IPS-18a (cell line): ENCODE measurements around the gene NFIB.
A peak's percentile ranks its signal among the peaks of the same experiment; 100 is the strongest.

ENCODE experiments used
- H3K27ac ChIP-seq: one replicate; pipeline ENCODE4 v1.5.1; 2013; ENCODE audit warnings: low read length
- H3K27me3 ChIP-seq: one replicate; pipeline ENCODE4 v1.6.1; 2013; ENCODE audit warnings: mild to moderate bottlenecking, low read length; ENCODE audit not compliant: control insufficient read depth, insufficient read depth
- H3K36me3 ChIP-seq: one replicate; pipeline ENCODE4 v1.6.1; 2013; ENCODE audit warnings: low read depth, low read length; ENCODE audit not compliant: control insufficient read depth
- H3K4me1 ChIP-seq: one replicate; pipeline ENCODE4 v1.6.1; 2013; ENCODE audit warnings: low read depth, low read length; ENCODE audit not compliant: control insufficient read depth
- H3K4me3 ChIP-seq: one replicate; pipeline ENCODE4 v1.5.1; 2013; ENCODE audit warnings: low read length
- H3K9ac ChIP-seq: one replicate; pipeline ENCODE4 v1.6.1; 2013; ENCODE audit warnings: mild to moderate bottlenecking, low read length, moderate library complexity
- H3K9me3 ChIP-seq: one replicate; pipeline ENCODE4 v1.6.1; 2013; ENCODE audit warnings: low read depth, low read length; ENCODE audit not compliant: control insufficient read depth

Gene NFIB

DNA sequence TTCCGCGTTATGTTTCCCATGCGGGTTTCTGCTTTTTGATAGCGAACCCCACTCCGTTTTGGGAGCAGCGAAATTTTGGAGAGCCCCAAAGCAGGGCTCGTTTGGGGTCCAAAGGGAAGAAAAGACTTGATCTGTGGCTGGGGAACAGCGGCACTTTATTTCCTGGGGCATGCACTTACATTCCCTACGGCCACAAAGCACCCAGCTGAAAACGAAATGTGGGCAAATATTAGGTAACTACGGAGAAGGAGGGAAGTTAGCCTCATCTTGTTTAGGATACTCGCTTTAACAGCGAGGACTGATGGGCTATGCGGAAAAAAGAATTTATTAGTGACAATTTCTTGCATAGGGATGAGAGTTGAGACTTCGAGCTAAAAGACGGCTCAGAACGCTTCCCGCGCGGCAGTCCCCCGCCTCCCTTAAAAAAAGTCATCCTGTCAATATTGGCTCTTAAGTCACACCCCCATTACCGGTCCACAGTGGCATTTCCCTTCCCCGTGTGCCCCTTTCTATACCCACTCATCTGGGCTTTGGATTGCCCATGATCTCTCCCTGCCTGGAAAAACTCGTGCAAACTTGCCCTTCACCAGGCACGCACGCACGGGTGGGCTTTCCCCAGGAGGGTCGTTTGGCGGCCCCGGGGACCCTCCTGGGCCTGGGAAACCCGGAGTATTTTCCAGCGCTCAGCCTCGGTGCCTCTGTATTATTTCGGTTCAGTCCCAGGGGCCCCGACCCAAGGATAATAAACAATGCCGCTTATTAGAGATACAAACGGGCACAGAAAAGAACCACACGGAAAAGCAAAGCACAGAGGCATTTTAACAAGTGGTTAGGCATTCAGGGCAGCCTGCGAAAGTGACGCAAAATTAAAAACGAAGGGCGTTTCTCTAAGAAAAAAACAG lies 35.8 kb upstream of the NFIB start:
- H3K27me3 ChIP-seq, result peaks cover 98% of the 10 kb centered on the region
- H3K9me3 ChIP-seq, result no peaks in the 10 kb centered on the region

DNA sequence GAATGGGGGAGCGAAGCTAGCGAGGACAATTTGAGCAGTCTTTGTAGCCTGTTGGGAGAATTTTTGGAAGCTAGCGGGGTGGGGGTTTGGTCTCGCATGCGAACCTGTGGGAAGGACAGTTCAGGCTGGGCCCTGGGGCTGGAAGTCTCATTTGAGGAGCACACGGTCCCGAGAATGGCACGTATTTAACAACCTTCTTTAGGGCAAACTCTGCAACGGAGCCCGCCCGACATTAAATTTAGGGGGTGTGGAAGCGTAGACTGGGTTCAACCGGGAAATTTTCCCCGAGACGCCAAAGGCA lies 35.2 kb upstream of the NFIB start:
- no peaks in the 10 kb centered on the region for H3K9me3 ChIP-seq
- H3K4me3 ChIP-seq, result peak overlapping the region; percentile 71
- no peak overlapping the region for H3K27ac ChIP-seq
- H3K27me3 ChIP-seq, result peaks cover 98% of the 10 kb centered on the region
- peak overlapping the region; percentile 18 for H3K9ac ChIP-seq
- no peaks in the 10 kb centered on the region for H3K36me3 ChIP-seq
- peaks cover 49% of the 10 kb centered on the region for H3K4me1 ChIP-seq

More for the DNA sequence above, 35.8 kb upstream of the NFIB start:
- Histone ChIP-seq H3K4me1 (peaks cover 43% of the 10 kb centered on the region), H3K27ac (no peak overlapping the region), H3K4me3 (peak overlapping the region; percentile 71), H3K36me3 (no peaks in the 10 kb centered on the region), H3K9ac (peak overlapping the region; percentile 18)

DNA sequence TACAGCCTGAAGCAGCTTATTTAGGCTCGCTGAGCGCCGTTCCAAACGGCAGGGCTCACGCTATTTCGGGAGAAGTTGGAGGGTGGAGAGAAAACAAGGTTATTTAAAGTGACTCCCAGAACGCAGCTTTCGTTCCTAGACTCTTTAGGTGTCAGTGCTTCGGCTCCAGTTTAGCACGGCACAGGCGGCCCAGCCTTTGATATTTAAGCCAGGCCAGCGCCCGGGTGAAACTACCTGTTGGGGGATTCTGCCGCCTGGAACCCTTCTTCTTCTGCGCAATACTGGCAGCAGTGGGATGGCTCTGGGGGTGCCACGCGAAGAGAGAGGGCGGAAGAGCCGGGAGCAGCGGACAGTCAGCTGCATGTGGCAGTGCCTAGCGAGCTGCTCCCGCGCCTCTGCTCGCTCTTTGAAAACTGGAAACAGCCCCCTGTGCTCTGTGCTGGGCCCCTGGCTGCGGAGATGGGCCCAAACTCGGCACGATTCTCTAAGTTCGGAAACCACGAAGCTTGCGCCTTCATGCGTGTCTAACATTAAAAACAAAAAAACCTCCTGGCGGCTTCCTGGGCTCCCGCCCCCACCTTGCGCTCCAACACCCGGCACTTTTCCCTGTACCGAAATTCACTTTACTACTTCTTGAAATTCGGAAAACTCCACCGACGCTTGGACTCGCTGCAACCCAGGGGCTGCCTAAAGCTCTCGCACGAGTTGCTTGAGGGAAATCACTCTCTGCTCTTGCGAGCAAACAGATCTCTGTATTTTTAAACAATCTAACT lies 34.6 kb upstream of the NFIB start:
- Histone ChIP-seq H3K4me3 (peak overlapping the region; percentile 71), H3K36me3 (no peaks in the 10 kb centered on the region), H3K9ac (peak overlapping the region; percentile 48), H3K9me3 (no peaks in the 10 kb centered on the region), H3K27ac (no peak overlapping the region), H3K4me1 (peaks cover 50% of the 10 kb centered on the region), H3K27me3 (peaks cover 98% of the 10 kb centered on the region)

DNA sequence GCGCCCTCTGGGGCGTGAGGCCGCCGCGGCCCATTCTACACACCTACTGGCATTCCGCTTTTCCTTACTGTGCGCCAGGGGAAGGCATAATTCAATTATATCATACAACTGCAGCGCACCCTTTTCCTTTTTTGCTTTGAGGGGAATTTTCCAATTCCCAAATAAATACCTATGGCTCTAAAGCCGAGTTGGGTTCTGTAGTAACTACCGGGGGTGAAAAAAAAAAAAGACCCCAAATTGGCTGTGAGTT lies 34.1 kb upstream of the NFIB start:
- Histone ChIP-seq H3K9ac (peak overlapping the region; percentile 48), H3K36me3 (no peaks in the 10 kb centered on the region), H3K4me1 (peaks cover 50% of the 10 kb centered on the region), H3K27ac (no peak overlapping the region), H3K9me3 (no peaks in the 10 kb centered on the region), H3K4me3 (peak overlapping the region; percentile 71), H3K27me3 (peaks cover 100% of the 10 kb centered on the region)

DNA sequence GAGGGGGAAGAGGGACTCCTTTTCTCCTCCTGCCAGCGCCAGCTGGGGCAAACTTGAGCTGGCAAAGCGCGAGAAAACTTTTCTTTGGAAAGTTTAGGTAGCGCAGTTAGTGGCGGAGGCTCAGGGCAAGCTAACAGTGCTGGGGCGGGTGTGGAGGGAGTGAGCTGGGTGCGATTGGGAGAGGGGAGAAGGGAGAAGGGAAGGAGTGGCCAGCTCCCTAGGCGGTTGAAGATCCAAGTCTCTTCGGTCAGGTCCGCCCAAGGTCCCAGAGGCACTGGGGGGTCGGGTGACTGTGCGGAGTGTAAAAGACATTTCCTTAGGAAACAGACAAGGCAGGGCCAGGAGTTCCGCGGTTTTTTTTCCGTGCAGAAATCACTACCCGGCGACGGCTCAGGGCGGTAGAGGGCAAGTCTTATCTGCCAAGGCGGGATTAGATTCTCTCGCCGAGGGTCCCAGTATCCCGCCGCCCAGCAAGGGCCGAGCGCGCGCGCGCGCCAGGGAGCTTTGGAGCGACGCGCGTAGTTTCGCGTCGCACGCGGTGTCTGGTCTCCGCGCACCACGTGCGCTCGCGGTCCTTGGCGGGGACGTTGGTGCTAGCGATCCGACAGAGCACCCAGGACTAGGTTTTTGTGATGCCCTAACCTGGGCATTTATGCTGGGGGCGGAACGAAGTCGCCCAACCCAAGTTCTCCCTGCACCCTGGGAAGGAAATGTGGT lies 33.6 kb upstream of the NFIB start:
- Histone ChIP-seq H3K27me3 (peaks cover 100% of the 10 kb centered on the region), H3K9ac (peak overlapping the region; percentile 48), H3K4me1 (peaks cover 48% of the 10 kb centered on the region), H3K9me3 (no peaks in the 10 kb centered on the region), H3K4me3 (peak overlapping the region; percentile 71), H3K36me3 (no peaks in the 10 kb centered on the region), H3K27ac (no peak overlapping the region)

DNA sequence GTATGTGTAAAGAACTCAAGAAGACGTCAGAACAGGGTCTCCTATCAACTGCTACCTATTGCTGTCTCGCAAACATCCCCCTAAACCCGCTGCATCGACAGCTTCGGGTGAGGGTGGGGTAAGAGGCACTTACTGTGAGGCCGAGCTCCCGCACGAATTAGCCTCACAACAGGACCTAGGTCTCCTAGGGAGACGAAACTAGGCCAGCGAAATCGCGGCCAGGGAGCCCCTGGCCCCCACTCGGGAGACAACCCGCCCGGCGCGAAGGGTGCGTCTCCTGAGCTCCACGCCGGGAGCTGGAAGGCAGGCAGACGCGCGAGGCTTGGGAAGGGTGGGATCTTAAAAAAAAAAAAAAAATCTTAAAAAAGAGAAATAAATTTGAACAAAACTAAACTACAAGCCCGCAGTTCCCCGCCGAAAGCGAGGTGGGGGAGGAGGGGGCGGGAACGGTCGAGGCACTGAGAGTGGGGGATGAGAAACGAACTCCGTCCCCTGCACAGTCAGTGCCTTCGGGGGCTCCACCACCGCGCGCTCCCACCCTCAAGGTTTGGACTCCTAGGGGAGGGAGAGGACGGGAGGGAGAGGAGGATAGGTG lies 33.0 kb upstream of the NFIB start:
- Histone ChIP-seq H3K9me3 (no peaks in the 10 kb centered on the region), H3K4me3 (peak overlapping the region; percentile 71), H3K4me1 (peaks cover 48% of the 10 kb centered on the region), H3K36me3 (no peaks in the 10 kb centered on the region), H3K27me3 (peaks cover 100% of the 10 kb centered on the region), H3K9ac (peak overlapping the region; percentile 48), H3K27ac (no peak overlapping the region)

DNA sequence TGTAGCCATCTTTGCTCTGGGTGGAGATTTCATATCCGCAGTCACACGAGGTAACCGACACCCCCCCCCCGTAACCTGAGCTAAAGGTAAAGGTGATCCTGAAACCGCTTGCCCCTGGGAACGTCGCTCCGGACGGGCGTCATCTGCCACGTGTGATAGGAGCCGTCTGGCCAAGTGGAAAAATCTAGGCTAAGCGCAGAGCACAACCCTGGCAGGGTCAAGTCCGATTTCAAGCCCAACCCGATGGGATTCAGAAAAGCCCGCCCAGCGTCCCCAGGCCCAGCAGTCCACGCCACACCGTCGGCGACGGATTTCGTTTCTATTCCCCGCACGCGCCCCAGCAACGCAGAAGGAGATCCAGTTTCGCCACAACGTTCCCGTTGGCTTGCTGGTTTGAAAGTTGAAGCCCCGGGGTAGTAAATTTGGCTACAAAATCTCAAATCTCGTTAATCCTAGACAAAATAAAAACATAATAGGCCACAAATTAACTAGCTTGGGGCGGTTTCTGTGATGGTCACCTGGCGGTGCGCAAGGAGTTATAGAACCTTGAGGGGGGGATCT lies 32.4 kb upstream of the NFIB start:
- Histone ChIP-seq H3K9ac (peak overlapping the region; percentile 48), H3K4me3 (peak overlapping the region; percentile 71), H3K27ac (no peak overlapping the region), H3K36me3 (no peaks in the 10 kb centered on the region), H3K4me1 (peaks cover 50% of the 10 kb centered on the region), H3K9me3 (no peaks in the 10 kb centered on the region), H3K27me3 (peaks cover 100% of the 10 kb centered on the region)

DNA sequence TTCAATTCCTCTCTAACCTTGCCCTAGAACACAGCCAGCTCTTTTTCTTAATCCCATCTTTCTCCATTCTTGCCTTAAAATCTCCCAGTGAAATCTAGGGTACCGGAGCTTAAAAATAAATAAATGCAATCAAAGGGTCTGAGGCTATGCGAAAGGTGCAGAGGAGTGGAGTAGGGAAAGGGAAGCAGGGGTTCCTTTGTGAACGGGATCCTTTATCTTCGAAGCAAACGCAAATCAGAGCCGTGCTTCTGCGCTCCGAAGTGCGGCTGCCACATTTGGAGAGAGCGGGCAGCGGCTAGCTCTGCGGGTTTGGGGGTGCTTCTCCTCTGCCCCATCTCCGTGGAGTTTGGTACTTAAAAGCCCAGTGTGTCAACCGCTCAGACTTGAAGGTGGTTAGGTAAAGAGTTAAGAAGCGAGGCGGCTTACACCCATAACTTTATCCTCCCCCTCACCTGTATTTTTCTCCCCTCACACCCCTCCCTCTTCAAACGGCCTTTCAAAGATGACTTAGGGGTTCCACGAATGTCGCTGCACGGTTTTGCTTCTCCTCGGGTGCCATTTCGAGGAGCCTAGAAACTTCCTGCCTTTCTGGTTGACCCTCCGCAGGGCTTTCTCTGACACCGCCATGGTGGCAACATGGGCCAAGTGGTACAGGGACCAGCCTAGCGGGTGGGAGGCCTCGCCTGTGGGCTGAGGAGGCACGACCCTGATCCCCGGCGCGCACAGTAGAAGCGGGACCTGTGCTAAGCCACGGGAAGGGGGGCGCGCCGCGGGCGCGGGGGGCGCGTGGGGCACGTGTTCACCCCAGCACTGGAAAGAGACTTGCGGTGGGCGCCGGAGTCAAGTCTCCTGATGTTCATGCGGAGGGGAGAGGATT lies 31.7 kb upstream of the NFIB start:
- Histone ChIP-seq H3K9me3 (no peaks in the 10 kb centered on the region), H3K27ac (no peak overlapping the region), H3K9ac (peak overlapping the region; percentile 48), H3K27me3 (peaks cover 97% of the 10 kb centered on the region), H3K36me3 (no peaks in the 10 kb centered on the region), H3K4me1 (peaks cover 49% of the 10 kb centered on the region), H3K4me3 (peak overlapping the region; percentile 71)

DNA sequence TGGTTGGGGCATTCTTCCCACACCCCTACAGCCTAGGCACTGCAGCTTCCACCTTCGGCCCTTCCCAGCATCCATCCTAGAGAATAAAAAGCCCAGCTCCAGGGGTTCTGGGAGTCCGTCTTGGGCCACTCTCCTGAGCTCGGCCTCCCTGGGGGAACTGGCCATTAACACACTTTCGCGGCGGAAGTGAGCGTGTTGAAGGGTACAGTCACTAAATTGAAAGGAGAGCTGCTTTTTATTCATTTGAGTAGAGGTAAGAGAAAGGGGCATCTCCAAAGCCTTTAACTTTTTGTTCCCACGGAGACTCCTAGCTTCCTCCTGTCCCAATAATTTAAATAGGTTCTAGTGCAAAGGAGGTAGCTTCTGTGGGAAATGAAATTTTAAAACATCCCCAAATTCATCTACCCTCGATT lies 31.0 kb upstream of the NFIB start:
- peaks cover 45% of the 10 kb centered on the region for H3K4me1 ChIP-seq
- peak overlapping the region; percentile 48 for H3K9ac ChIP-seq
- H3K4me3 ChIP-seq, result peak overlapping the region; percentile 71
- H3K36me3 ChIP-seq, result no peaks in the 10 kb centered on the region
- H3K9me3 ChIP-seq, result no peaks in the 10 kb centered on the region
- H3K27ac ChIP-seq, result no peak overlapping the region
- H3K27me3 ChIP-seq, result peaks cover 97% of the 10 kb centered on the region

DNA sequence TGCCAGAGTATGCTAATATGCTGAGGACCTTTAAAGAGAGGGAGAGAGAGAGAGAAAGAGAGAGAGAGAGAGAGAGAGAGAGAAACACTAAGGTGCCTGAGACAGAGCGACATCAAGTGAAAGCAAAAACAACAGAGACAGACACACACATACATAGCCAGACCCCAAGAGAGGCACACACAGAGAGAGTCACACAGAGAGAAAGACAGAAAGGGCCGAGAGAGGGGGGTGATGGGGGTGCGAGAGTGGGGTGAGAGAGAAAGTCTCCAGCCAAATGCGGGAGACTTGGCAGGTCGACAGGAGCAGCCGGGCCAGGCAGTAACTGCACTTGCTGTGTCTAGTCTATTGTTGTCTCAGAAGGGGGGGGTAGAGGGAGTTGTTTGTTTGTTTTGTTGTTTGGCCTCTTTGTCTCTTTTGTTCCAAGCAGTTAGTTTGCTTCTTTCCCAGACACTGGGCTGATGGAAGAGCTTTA lies 30.1 kb upstream of the NFIB start:
- Histone ChIP-seq H3K27me3 (peaks cover 90% of the 10 kb centered on the region), H3K36me3 (no peaks in the 10 kb centered on the region), H3K27ac (no peak overlapping the region), H3K9me3 (no peaks in the 10 kb centered on the region), H3K9ac (no peak overlapping the region), H3K4me1 (peaks cover 36% of the 10 kb centered on the region), H3K4me3 (peak overlapping the region; percentile 71)
